GM18873 (cell line): ENCODE data around the gene AKAIN1.

ENCODE experiments used
- ATAC-seq: cut with Tn5 transposase; IDR thresholded peaks from one replicate; pipeline ENCODE4 v1.9.1; 2021; ENCODE audit warnings: mild to moderate bottlenecking, moderate library complexity, moderate number of reproducible peaks; ENCODE audit not compliant: unreplicated experiment, low FRiP score

AKAIN1 gene

GRCh38 chr18:5103286-5103685 is 93.8 kb downstream of the AKAIN1 start:
- no peak for ATAC-seq

GRCh38 chr18:5097116-5097703 is 99.8 kb downstream of the AKAIN1 start:
- no peak for ATAC-seq

GRCh38 chr18:5095239-5095638 is 101.8 kb downstream of the AKAIN1 start:
- ATAC-seq: no peak

- ATAC-seq: no peak
Observed at GRCh38 chr18:5093902-5094301, 103.2 kb downstream of the AKAIN1 start.
